Measurements from ENCODE around the gene RREB1.

The RREB1 gene

DNA sequence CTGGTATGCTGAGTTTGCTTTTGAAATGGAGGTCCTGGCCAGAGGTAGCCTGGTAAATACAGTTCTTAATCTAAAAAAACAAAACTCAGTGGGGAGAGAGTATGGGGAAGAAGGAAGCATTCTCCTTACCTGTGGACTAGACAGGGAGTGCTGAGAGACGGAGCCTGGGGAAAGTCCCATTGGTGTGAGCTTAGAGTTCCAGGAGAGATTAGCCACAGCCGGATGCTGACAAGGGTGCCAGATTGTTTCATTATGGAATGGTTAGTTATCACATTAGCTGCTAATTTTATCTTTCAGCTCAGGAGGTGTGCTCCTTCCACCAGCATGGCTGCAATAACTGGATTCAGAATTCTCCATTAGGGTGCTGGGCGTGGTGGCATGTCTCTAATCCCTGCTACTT lies 75.9 kb downstream of the RREB1 start:
- TF ChIP-seq, protein P1, sequence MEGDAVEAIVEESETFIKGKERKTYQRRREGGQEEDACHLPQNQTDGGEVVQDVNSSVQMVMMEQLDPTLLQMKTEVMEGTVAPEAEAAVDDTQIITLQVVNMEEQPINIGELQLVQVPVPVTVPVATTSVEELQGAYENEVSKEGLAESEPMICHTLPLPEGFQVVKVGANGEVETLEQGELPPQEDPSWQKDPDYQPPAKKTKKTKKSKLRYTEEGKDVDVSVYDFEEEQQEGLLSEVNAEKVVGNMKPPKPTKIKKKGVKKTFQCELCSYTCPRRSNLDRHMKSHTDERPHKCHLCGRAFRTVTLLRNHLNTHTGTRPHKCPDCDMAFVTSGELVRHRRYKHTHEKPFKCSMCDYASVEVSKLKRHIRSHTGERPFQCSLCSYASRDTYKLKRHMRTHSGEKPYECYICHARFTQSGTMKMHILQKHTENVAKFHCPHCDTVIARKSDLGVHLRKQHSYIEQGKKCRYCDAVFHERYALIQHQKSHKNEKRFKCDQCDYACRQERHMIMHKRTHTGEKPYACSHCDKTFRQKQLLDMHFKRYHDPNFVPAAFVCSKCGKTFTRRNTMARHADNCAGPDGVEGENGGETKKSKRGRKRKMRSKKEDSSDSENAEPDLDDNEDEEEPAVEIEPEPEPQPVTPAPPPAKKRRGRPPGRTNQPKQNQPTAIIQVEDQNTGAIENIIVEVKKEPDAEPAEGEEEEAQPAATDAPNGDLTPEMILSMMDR (IDR thresholded peaks at IDR 0.05; ENCODE audit: borderline replicate concordance, insufficient read depth, low read depth, low read length): no peak
- H3K4me3 ChIP-seq (ENCODE audit: low read depth, low read length): no peak overlapping the region

DNA sequence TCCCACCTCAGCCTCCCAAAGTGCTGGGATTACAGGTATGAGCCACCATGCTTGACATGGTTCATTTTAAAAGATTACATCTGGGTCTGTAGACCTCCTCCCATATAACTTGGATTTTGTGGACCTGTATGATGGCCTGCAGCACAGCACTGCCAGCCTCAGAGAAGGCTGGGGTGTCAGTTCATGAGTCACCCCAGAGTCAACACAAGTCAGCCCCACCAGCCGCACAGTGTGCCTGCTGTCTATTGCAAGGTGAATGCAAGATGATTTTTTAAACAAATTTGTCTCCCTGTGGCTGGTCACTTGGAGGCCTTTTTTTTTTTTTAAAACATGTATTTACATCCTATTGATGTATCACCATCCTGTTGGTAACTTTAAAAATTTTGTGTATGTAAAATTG lies 76.7 kb downstream of the RREB1 start:
- H3K4me3 ChIP-seq (ENCODE audit: low read depth, low read length): no peak overlapping the region
- TF ChIP-seq, protein P1 (IDR thresholded peaks at IDR 0.05; ENCODE audit: borderline replicate concordance, insufficient read depth, low read depth, low read length): no peak

DNA sequence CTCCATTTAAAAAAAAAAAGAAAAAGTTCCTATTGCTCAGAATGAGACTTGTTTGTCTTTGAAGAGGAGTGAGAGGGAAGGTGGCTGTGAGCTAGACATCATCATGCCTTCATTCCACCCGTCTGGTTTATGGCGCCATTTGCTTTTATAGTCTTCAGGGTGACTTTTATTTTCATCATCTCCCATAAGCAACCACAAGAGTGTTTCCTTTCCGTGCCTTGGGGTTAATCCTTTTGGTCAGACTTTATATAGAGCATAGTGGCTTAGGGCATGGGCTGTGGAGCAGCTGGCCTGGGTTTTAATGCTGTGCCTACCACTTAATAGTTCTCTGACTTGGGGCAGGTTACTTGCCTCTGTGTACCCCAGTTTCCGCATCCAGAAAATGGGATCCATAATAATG lies 77.8 kb downstream of the RREB1 start:
- TF ChIP-seq, protein P1 (IDR thresholded peaks at IDR 0.05; ENCODE audit: borderline replicate concordance, insufficient read depth, low read depth, low read length): no peak
- H3K4me3 ChIP-seq (ENCODE audit: low read depth, low read length): no peak overlapping the region

DNA sequence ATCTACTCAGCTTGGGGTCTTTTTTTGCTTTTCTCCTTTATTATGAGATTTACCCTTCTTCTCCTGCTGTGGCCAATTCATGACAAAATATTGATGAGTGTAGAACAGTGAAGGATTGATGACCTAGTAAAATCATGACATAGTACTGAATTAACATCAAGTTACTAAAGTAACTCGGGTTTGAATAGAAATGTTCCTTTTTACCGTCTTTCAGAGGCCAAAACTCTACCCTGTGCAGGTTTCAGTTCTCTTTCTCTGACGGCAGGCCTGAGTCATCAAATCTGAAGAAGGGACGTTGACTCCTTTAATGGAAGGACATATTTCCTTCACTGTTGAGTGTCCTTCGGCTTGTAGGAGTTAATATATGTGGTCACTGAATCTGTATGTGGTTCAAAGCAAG lies 80.7 kb downstream of the RREB1 start:
- TF ChIP-seq, protein P1 (IDR thresholded peaks at IDR 0.05; ENCODE audit: borderline replicate concordance, insufficient read depth, low read depth, low read length): no peak
- no peak overlapping the region for H3K4me3 ChIP-seq (ENCODE audit: low read depth, low read length)

DNA sequence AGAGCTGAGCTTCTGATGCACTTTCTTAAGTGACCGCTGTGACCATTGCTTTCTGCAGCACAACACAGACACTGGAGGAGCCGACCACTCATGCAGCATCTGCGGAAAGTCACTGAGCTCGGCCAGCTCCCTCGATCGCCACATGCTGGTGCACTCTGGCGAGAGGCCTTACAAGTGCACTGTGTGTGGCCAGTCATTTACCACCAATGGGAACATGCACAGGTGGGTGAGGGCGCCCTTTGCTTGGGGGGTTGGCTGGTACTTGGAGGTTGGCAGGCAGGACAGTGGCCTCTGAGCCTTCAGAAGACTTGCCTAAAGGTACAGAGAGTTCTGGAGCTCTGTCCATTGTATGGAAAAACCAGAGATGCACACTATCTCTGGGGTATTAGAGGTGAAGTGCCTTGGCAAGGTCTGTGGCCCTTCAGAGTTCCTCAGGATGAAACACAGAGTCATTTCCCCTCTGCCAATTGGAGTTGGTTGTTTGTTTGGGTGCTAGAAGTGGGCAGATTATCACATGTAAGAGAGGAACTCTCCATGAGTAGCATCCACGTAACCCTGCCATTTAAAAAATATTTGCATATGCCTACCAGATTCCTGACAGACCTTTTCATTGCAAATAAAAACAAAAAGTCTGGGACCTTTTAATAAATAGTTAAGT lies 81.5 kb downstream of the RREB1 start:
- TF ChIP-seq, protein P1 (IDR thresholded peaks at IDR 0.05; ENCODE audit: borderline replicate concordance, insufficient read depth, low read depth, low read length): no peak
- H3K4me3 ChIP-seq (ENCODE audit: low read depth, low read length): no peak overlapping the region

DNA sequence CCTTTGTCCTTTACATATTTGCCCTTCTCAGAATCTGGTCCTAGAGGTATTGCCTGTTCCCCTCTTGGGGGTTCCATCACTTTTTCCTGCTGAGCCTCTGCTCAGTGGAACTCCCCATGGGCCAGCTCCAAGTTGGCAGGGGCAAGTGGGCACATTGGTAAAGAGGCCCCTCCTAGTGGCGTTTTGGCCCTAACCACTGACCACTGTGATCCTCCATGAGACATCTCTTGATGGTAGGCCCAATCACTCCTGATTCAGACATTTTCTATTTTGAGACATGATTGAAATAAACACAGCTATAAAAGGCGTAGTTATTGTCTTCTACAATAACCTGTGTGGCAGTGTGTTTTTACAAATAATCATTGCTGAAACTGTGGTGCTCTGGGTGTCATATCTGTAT lies 83.0 kb downstream of the RREB1 start:
- TF ChIP-seq, protein P1 (IDR thresholded peaks at IDR 0.05; ENCODE audit: borderline replicate concordance, insufficient read depth, low read depth, low read length): no peak
- H3K4me3 ChIP-seq (ENCODE audit: low read depth, low read length): no peak overlapping the region

DNA sequence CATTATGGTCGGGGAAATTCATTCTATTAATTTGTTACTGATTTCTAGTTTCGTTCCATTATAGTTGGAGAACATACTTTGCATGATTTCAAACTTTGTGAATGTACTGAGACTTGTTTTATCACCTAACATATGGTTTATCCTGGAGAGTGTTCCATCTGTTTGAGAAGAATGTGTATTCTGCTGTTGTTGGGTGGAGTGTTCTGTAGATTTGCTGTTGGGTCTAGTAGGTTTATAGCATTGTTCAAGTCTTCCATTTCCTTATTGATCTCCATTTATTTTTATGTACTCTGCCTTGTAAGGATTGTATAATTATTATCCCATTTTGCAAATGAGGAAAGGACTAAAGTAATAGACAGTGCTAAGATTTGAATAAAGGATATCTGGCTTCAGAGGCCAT lies 85.4 kb downstream of the RREB1 start:
- TF ChIP-seq, protein P1 (IDR thresholded peaks at IDR 0.05; ENCODE audit: borderline replicate concordance, insufficient read depth, low read depth, low read length): no peak

More for the DNA sequence above, 85.4 kb downstream of the RREB1 start:
- H3K4me3 ChIP-seq (ENCODE audit: low read depth, low read length): no peak overlapping the region
